Ishikawa (cell line): Measurements from ENCODE around the gene SRPX2.

Source experiments
- EP300 ChIP-seq: IDR thresholded peaks from 2 replicates; pipeline ENCODE4 v1.6.1; 2012; ENCODE audit warnings: borderline replicate concordance
- FOXM1 ChIP-seq: IDR thresholded peaks from 2 replicates; pipeline ENCODE4 v1.6.1; 2012; ENCODE audit warnings: low read depth, borderline replicate concordance
- RAD21 ChIP-seq: IDR thresholded peaks from 2 replicates; pipeline ENCODE4 v1.6.1; 2012; ENCODE audit warnings: low read depth
- REST ChIP-seq: IDR thresholded peaks from 2 replicates; pipeline ENCODE4 v1.6.1; 2012; ENCODE audit warnings: low read depth, mild to moderate bottlenecking
- USF1 ChIP-seq: IDR thresholded peaks from 2 replicates; pipeline ENCODE4 v1.6.1; 2012

GRCh38 chrX:100662796-100663195 lies 18.8 kb downstream of the SRPX2 start:
- TF ChIP-seq RAD21 (no peak), REST (no peak), USF1 (no peak), FOXM1 (no peak), EP300 (no peak)
